Fibroblast of lung (primary cell): ENCODE data around the gene SNAP25. TPM values are rescaled to one million over a fixed set of nuclear protein-coding genes. Genes with fewer than 3 reads are reported as not detected.

Experiments used
- DNase-seq, 2 donors: peaks; one replicate each; pipeline versions ENCODE4 v3.0.0 to v3.0.0-alpha.2; 2010; ENCODE audit warnings: low read depth in 2 of 2
- H2AFZ ChIP-seq: 2 replicates; pipeline ENCODE4 v1.5.1; 2012; ENCODE audit warnings: low read length, control low read depth, inconsistent platforms
- H3K27ac ChIP-seq: 2 replicates; pipeline ENCODE4 v1.5.1; 2011; ENCODE audit warnings: low read length, control low read depth; ENCODE audit not compliant: insufficient read depth
- H3K27me3 ChIP-seq: 2 replicates; pipeline ENCODE4 v1.5.1; 2011; ENCODE audit warnings: mild to moderate bottlenecking, low read length; ENCODE audit not compliant: control insufficient read depth, insufficient read depth
- H3K36me3 ChIP-seq: 2 replicates; pipeline ENCODE4 v1.5.1; 2011; ENCODE audit warnings: low read length; ENCODE audit not compliant: control insufficient read depth, insufficient read depth
- H3K4me1 ChIP-seq: 2 replicates; pipeline ENCODE4 v1.5.1; 2011; ENCODE audit warnings: low read length; ENCODE audit not compliant: control insufficient read depth, insufficient read depth; ENCODE audit errors: extremely low read depth
- H3K4me2 ChIP-seq: 2 replicates; pipeline ENCODE4 v1.5.1; 2011; ENCODE audit warnings: low read length, control low read depth; ENCODE audit not compliant: insufficient read depth; ENCODE audit errors: extremely low read depth
- H3K4me3 ChIP-seq, 4 experiments: fragments of 200-600 bp in 1 of 4; sonication (generic) in 1 of 4; replicated peaks in 1 of 4; 2 replicates each; pipeline ENCODE4 v1.5.1; 2011 to 2016; ENCODE audit warnings: low read length in 4 of 4, low read depth in 3 of 4, mild to moderate bottlenecking in 3 of 4, control low read depth in 2 of 4, inconsistent platforms in 1 of 4, mixed read lengths in 1 of 4; ENCODE audit not compliant: insufficient read depth in 1 of 4; ENCODE audit errors: control extremely low read depth in 1 of 4
- H3K79me2 ChIP-seq: 2 replicates; pipeline ENCODE4 v1.5.1; 2012; ENCODE audit warnings: mild to moderate bottlenecking, low read length, inconsistent platforms; ENCODE audit not compliant: control insufficient read depth, insufficient read depth
- H3K9ac ChIP-seq: 2 replicates; pipeline ENCODE4 v1.5.1; 2011; ENCODE audit warnings: mild to moderate bottlenecking, low read length, control low read depth; ENCODE audit not compliant: insufficient read depth
- H3K9me3 ChIP-seq: 2 replicates; pipeline ENCODE4 v1.5.1; 2012; ENCODE audit warnings: low read depth, low read length; ENCODE audit not compliant: control insufficient read depth, insufficient read depth
- H4K20me1 ChIP-seq: 2 replicates; pipeline ENCODE4 v1.5.1; 2011; ENCODE audit warnings: low read length; ENCODE audit not compliant: control insufficient read depth, insufficient read depth; ENCODE audit errors: extremely low read depth
- EZH2 ChIP-seq: IDR thresholded peaks from 2 replicates; pipeline ENCODE4 v1.5.1; 2012; ENCODE audit warnings: low read length, control low read depth, mild to moderate bottlenecking; ENCODE audit errors: missing control alignments
- polyA plus RNA-seq, 2 donors: library from polyadenylated mRNA; depleted of rRNA in 1 of 2; stranded (reverse) in 1 of 2; unstranded in 1 of 2; fragments of >200 nt; gene quantifications; 2 replicates each; pipeline ENCODE4 v1.2.1, GENCODE V29; 2011 to 2012; ENCODE audit warnings: missing spikeins in 1 of 2
- total RNA-seq: library from RNA; depleted of rRNA; stranded (reverse); fragments of >200 nt; gene quantifications from 2 replicates; pipeline ENCODE4 v1.2.1, GENCODE V29; 2014
- TF ChIP-seq, protein P1 (sequence below), 2 donors: IDR thresholded peaks in 1 of 2; conservative IDR thresholded peaks in 1 of 2; 1 replicate in 1 of 2; 2 replicates in 1 of 2; pipeline ENCODE4 v1.5.1; 2011 to 2012; ENCODE audit warnings: low read length in 2 of 2, control low read depth in 1 of 2, inconsistent platforms in 1 of 2, low read depth in 1 of 2, mild to moderate bottlenecking in 1 of 2

SNAP25 gene
- total and polyA plus RNA-seq, 2 donors (not counting 1 experiment from before 2014, with no cell fraction given), result 4.5 to 8.2 TPM

DNA sequence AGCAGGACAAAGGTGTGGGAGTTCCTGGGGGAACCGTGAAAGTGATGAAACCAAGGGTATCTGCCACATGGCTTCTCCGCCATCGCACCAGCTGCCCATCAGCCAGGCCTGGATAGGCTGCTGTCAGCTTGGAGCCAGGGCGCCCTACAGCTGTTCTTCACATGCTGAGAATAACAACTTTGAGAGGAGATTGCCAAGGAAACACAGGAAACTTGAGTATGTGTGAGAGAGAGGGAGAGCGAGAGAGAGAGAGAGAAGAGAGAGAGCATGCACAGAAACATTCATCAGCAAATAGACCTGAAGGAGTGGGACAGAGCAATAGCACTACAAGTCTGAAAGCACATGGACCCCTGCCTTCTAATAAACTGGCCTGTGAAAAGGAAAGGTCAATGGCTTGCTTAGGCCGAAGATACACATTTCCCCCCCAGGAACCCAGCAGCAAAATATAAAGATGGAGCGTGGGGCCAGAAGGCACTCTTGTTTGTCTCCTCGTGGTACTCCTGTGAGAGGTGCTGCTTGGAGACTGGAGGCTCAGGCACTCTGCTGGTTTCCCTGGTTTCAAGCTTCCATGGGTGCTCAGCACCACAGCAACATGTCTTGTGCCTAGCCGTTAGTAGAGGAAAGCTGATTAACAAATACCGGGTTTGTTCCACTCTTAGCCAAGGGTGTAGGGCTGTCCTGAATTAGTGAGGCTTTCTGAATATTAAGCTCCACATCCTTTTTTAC is 53.0 kb downstream of the SNAP25 start:
- no peak overlapping the region for H3K27ac ChIP-seq
- no peak overlapping the region for H2AFZ ChIP-seq
- no peak overlapping the region for H3K4me3 ChIP-seq
- H3K79me2 ChIP-seq, result no peaks in the 10 kb centered on the region
- H3K36me3 ChIP-seq, result no peaks in the 10 kb centered on the region
- no peaks in the 10 kb centered on the region for H3K4me1 ChIP-seq
- no peaks in the 10 kb centered on the region for H4K20me1 ChIP-seq
- DNase-seq, result peak in 1 of 2 donors; percentile 77
- no peaks in the 10 kb centered on the region for H3K27me3 ChIP-seq
- H3K9ac ChIP-seq, result no peak overlapping the region
- no peak overlapping the region for H3K4me2 ChIP-seq
- no peaks in the 10 kb centered on the region for H3K9me3 ChIP-seq
- TF ChIP-seq, protein P1, sequence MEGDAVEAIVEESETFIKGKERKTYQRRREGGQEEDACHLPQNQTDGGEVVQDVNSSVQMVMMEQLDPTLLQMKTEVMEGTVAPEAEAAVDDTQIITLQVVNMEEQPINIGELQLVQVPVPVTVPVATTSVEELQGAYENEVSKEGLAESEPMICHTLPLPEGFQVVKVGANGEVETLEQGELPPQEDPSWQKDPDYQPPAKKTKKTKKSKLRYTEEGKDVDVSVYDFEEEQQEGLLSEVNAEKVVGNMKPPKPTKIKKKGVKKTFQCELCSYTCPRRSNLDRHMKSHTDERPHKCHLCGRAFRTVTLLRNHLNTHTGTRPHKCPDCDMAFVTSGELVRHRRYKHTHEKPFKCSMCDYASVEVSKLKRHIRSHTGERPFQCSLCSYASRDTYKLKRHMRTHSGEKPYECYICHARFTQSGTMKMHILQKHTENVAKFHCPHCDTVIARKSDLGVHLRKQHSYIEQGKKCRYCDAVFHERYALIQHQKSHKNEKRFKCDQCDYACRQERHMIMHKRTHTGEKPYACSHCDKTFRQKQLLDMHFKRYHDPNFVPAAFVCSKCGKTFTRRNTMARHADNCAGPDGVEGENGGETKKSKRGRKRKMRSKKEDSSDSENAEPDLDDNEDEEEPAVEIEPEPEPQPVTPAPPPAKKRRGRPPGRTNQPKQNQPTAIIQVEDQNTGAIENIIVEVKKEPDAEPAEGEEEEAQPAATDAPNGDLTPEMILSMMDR (conservative IDR thresholded peaks at IDR 0.05 in 1 of 2, IDR thresholded peaks at IDR 0.05 in 1 of 2; ENCODE audit: low read depth in 1 of 2, low read length in 2 of 2), result no peak
- TF ChIP-seq EZH2, result no peak

DNA sequence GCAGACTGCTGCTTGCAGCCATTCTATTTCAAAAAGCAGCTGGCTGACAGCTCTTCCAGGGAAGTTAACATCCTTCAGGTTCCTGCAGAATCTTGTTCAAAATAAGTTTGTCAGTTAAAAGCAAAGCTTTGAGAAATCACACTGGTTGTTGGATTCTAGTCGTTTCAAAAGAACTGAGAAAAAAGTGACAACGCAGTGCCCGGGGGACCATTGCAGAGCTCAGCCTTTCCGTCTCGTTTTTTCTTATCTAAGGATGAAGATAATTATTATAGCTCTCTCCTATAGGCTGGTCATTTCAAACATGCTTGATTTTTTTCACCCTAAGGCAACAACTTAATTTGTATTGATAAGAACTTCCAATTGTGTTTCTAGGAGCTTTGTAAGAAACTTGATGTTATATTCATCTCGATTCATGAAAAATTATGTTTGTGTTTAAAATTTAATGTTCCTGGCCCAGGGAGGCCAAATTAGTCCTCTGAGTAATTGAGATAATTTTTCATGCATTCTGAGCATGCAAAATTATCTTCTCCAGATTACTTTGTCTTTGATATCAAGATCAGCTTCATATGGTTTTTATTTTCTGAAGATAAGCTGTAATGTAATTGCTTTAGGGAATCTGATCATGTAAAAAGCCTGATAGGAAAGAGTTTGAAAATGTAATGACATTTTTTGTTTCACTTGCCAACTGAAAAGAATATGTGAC is 58.4 kb downstream of the SNAP25 start:
- Histone ChIP-seq H3K9me3 (no peaks in the 10 kb centered on the region), H3K27me3 (no peaks in the 10 kb centered on the region), H3K9ac (no peak overlapping the region), H3K36me3 (no peaks in the 10 kb centered on the region), H3K4me3 (no peak overlapping the region), H3K27ac (no peak overlapping the region), H3K79me2 (no peaks in the 10 kb centered on the region), H3K4me2 (no peak overlapping the region), H4K20me1 (no peaks in the 10 kb centered on the region), H2AFZ (no peak overlapping the region), H3K4me1 (no peaks in the 10 kb centered on the region)
- DNase-seq, result no peak
- TF ChIP-seq EZH2, result no peak
- TF ChIP-seq, protein P1 (conservative IDR thresholded peaks at IDR 0.05 in 1 of 2, IDR thresholded peaks at IDR 0.05 in 1 of 2; ENCODE audit: low read depth in 1 of 2, low read length in 2 of 2), result no peak

DNA sequence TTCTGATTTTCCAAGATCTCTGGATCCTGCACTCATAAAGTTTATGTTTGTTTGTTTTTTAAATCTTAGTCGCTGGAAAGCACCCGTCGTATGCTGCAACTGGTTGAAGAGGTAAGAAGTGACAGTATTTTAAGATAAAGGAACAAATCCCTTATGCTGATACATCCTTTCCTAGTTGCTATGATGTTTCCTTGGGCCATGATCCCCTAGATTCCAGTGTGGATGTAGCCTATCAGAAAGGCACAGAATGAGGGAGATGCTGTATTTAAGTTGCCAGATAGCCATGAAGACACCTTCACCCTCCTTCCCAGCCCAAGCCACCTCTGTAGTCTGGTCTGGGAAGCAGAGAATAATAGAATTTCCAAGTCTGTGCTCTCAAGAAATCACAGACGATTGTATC is 59.0 kb downstream of the SNAP25 start:
- Histone ChIP-seq H3K27ac (no peak overlapping the region), H3K9ac (no peak overlapping the region), H3K4me2 (no peak overlapping the region), H3K36me3 (no peaks in the 10 kb centered on the region), H3K79me2 (no peaks in the 10 kb centered on the region), H3K4me3 (no peak overlapping the region), H3K9me3 (no peaks in the 10 kb centered on the region), H4K20me1 (no peaks in the 10 kb centered on the region), H2AFZ (no peak overlapping the region), H3K4me1 (peaks cover 3% of the 10 kb centered on the region), H3K27me3 (no peaks in the 10 kb centered on the region)
- no peak for TF ChIP-seq EZH2
- TF ChIP-seq, protein P1 (conservative IDR thresholded peaks at IDR 0.05 in 1 of 2, IDR thresholded peaks at IDR 0.05 in 1 of 2; ENCODE audit: low read depth in 1 of 2, low read length in 2 of 2), result no peak
- DNase-seq, result no peak
